ENCODE data around the gene PDXP.
"Not testable (repeated sequence)": the region's sequence is repeated elsewhere in the genome, so short reads cannot be mapped to it uniquely, and the experiment has no call there.

The PDXP gene

DNA sequence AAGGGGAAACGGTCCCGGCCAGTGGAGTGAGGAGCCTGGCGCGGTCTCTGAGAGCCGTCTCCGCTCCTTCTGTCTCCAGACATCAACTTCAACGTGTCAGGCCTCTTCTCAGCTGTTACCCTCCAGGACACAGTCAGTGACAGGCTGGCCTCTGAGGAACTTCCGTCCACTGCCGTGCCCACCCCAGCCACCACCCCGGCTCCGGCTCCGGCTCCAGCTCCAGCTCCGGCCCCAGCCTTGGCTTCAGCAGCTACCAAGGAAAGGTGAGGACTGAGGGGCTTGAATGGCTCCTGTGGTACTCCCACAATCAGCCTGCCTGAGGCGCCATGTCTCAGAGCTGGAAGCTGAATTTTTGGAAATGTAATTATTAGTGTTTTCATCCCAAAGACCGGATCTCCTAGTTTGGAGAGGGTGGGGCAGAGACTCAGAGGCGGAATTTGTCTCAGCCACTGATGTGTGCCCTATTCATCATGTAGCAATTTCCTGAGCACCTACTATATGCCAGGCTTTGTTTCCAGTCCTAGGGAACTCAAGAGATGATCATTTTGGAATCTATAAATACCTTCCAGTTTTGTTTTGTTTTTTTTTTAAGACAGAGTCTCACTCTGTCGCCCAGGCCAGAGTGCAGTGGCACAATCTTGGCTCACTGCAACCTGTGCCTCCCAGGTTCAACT, 7.9 kb upstream of the PDXP start:
- DNase-seq = no peak

DNA sequence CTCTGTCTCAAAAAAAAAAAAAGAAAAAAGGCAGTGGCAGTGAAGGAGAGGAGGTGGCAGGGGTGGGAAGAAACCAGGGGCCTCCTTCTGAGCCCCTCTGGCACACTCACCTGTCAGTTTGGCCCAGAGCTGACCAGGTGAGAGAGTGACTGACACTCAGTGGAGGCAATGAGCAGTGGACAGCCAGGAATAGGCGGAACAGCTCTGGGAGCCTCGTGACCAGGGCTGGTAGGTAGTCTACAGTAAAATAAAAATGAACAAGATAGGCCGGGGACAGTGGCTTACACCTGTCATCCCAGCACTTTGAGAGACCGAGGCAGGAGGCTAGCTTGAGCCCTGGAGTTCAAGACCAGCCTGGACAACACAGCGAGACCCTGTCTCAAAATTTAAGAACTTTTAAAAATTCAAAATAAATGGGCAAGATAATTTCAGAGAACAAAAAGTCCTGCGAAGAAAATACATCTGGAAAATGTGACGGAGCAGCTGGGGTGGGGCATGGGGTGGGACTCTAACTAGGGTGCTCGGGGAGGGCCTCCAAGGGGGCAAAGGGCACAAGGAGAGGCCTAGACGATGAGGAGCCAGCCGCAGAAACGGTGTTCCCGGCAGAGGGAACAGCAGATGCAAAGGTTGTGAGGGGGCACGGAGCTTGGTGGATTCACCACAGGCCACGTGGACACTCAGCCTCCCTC, 3.8 kb upstream of the PDXP start:
- no peak for DNase-seq

DNA sequence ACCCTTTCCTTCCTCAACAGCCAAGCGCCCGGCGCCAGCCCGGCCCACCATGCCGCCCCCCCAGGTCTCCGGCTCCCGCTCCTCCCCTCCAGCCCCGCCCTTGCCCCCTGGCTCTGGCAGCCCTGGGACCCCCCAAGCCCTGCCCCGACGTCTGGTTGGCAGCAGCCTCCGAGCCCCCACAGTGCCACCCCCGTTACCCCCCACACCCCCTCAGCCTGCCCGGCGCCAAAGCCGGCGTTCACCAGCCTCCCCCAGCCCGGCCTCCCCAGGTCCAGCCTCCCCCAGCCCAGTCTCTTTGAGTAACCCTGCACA, 3.3 kb upstream of the PDXP start:
- DNase-seq = no peak

DNA sequence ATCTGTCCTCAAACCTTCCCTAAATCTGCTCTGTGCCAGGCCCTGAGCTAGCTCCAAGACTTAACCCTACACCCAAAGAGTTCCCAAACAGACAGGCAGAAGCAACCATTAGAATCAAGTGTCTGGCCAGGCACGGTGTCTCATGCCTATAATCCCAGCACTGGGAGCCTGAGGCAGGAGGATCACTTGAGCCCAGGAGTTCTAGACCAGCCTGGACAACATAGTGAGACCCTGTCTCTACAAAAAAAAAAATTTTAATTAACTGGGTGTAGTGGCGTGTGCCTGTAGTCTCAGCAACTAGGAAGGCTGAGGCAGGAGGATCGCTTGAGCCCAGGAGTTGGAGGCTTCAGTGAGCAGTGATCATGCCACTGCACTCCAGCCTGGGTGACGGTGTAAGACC, 1.9 kb upstream of the PDXP start:
- DNase-seq = not testable (repeated sequence)

DNA sequence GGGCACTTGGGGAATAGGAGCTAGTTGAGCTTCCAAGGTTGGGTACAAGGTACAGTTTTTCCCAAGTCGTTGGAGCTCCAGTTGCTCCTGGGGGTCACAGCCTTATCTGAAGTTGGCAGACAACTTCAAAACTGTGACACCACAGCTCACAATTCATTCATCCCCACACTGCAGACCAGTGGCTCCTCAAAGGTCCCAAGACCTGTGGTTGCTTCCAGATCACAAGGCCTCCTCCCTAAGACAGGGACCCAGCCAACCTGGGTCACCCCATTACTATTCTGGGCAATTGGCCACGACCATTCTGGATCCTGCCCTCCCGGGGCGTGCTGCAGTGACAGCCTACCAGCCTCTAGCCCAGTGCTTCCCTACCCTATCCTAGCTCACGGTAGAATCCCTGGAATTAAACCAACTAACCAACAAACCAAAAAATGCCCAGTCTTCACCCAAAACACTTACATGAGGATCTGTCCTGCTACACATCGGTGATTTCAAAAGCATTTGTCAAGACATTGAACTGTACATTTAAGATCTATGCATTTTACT, 862 bp upstream of the PDXP start:
- peak; percentile 42 for DNase-seq

DNA sequence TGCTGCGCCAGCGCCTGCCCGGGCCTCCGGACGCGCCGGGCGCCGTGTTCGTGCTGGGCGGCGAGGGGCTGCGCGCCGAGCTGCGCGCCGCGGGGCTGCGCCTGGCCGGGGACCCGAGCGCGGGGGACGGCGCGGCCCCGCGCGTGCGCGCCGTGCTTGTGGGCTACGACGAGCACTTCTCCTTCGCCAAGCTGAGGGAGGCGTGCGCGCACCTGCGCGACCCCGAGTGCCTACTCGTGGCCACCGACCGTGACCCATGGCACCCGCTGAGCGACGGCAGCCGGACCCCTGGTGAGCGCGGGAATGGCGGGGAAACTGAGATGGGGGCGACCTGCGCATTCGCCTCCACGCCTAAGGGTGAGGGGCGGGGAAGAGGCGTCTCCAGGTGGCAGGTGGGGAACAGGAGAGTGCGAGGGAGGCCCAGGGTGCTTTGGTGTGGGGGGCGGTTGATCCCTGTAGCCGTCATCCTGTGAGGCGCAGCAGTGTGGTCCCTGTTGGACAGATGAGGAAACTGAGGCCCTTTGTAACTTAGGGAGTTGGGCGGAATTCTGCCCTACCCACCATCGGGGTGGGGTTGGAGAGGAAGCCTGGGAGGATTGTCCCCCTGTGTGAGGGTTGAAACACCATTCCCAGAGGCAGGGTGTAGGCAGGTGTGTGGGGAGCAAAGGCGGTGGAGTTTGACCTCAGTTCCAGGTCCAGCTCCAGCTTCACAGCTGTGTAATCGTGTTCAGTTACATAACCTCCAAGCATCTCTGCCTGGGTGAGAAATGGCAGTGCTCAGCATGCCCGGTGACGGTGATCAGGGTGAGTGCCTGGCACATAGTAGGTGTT, 758 bp downstream of the PDXP start:
- peak; percentile 56 for DNase-seq

DNA sequence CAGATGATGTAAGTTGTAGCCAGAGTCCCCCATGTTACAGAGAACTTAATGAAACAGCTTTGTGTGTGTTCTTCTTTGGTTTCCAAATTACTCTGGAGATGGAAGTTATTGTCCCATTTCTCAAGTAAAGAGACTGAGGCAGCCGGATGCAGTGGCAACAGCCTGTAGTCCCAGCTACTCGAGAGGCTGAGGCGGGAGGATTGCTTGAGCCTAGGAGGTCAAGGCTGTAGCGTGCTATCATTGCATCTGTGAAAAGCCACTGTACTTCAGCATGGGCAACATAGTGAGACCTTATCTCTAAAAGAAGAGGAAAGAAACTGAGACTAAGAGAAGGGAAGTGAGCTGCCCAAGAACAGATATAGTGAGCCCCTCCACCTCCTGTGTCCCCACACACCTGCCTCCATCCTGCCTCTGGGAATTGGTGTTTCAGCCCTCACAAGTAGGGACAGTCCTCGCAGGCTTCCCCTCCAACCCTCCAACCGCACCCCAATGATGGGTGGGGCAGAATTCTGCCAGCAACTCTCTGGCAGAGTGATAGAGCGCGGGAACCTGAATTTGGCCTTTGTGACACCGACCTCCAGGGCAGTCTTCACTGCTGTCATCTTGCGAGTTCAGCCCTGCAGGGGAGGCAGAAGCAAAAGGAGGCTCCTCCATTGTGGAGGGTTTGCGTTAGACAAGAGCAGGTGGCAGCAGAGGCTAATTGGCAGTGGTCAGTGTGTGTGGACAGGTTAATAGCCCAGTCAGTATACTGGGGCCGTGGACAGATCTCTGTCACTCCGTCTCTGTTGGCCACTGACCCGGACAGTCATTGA, 1.6 kb downstream of the PDXP start:
- peak; percentile 24 for DNase-seq

DNA sequence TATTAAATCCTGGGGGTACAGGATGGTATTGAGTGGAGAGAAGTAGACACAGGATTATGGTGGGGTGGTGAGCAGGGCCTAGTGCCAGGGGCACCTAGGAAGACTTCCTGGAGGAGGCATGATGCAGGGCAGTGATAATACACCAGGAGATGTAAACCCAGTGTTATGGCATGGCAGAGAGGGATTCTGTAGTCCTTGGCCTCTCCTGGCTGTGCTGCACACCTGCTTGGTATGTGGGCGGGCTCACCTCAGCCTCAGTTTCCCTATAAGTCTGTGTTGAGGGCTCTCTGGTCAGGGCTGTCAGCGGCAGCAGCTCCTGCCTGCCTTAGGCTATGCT, 2.2 kb downstream of the PDXP start:
- no peak for DNase-seq

DNA sequence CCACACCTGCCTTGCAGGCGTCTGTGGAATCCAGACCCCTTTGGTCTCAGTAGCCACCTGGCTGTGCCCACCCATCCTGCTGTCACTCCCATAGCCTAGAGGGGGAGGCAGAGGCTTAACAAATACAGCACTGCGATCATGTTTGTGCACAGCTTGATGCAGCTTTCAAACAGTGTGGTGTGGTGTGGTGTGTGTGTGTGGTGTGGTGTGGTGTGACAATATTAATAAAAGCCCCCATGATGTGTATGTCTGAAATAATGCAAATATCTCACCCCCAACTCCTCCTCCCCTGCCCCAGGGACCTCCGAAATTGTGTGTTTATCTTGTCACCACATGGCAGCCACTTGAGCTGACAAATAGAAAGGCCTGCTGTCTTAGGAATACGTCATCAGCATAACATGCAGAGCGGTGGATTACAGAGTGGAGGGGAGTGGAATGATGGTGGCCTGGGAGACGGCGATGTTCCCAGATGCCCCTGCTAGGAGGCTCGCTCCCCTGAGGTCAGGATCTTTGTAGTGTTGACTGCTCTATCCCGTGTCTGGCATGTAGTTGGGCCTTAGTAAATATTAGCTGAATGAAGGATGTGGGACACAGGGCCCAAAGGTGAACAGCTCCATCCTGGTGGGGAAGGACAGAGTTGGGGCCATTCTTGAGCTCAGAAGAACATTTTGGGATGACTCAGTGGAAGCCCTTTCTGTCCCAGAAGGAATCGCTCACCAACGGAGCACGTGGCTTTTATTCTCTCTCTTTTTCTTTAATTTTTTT, 2.8 kb downstream of the PDXP start:
- no peak for DNase-seq

DNA sequence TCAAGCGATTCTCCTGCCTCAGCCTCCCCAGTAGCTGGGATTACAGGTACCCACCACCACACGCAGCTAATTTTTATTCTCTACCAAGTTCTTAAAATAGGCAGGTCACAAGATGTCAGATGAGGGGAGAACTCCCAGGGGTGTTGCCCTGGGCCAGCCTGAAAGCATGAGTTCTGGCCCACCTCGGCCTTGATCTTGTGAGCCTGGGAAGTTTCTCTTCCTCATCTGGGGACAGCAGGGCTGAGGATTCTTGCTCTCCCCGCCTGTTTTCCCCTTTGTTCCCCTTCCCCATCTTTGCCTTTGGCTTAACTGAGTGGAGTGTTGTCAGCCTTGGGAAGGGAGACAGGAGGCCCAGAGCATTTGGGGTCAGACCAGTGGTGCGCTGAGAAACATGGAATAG, 3.5 kb downstream of the PDXP start:
- no peak for DNase-seq

DNA sequence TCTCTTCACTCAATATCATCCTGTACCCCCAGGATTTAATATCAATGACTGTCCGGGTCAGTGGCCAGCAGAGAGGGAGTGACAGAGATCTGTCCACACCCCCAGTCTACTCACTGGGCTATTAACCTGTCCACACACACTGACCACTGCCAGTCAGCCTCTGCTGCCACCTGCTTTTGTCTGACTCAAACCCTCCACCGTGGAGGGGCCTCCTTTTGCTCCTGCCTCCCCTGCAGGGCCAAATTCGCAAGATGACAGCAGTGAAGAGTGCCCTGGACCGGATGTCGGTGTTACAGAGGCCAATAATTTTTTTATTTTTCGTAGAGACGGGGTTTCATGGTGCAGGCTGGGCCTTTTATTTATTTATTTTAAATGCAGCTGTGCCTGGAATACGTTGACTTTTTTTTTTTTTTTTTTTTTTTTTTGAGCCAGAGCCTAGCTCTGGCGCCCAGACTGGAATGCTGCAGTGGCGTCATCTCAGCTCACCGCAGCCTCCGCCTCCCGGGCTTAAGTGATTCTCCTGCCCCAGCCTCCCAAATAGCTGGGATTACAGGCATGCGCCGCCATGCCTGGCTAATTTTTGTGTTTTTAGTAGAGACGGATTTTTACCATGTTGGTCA, 5.1 kb downstream of the PDXP start:
- DNase-seq = no peak

DNA sequence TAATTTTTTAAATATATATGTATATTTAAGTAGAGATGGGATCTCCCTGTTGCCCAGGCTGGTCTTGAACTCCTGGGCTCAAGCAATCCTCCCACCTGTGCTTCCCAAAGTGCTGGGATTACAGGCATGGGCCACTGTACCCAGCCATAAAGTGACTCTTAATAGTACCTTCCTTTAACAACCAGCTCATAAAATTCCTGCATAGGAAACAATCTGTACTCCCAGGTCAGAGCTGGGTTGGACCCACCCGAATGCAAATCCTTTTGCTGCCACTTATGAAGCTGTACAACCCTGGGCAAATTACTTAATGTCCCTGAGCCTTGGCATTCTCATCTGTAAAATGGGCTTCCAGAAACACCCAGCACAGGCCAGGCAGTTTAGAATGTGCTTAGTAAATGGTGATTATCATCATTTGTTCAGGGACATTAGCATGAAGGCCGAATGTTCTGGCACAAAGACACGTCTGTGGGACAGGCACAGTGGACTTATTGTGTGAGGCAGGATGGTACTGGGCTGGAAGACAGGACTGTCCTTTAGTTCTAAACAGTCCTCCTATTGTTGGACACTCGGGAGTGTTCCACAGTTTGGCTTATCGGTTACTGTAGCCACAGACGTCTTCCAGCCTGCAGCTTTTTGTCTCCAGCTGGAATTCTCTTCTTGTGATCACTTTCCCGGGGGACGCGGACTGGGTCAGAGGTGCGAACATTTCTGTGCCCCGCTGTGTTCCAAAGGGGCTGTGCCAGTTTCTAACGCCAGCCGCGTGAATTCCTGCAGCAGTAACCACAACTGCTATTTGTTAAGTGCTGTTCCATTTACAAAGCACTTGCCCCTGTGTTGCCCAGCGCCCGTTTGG, 6.0 kb downstream of the PDXP start:
- no peak for DNase-seq

DNA sequence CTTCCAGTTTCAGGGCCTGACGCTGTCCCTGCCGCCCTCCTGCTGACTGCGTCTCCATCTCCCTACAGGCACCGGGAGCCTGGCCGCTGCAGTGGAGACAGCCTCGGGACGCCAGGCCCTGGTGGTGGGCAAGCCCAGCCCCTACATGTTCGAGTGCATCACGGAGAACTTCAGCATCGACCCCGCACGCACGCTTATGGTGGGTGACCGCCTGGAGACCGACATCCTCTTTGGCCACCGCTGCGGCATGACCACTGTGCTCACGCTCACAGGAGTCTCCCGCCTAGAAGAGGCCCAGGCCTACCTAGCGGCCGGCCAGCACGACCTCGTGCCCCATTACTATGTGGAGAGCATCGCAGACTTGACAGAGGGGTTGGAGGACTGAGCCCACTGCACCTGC, 7.0 kb downstream of the PDXP start:
- DNase-seq = no peak

DNA sequence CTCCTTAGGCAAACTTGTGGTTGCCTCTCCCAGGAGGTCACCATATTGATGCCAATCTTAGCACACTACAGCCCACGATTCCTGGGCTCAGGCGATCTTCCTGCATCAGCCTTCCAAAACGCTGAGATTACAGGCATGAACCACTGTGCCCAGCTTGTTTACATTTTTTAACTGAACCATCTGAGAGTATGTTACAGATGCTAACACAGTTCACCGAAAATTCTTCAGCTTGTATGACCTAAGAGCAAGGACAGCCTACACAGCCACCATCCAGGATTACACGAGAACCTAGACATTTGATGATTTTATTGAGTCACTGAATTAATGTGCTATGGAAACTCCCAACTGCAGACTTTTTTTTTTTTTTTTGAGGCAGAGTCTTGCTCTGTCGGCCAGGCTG, 11.1 kb downstream of the PDXP start:
- no peak for DNase-seq

DNA sequence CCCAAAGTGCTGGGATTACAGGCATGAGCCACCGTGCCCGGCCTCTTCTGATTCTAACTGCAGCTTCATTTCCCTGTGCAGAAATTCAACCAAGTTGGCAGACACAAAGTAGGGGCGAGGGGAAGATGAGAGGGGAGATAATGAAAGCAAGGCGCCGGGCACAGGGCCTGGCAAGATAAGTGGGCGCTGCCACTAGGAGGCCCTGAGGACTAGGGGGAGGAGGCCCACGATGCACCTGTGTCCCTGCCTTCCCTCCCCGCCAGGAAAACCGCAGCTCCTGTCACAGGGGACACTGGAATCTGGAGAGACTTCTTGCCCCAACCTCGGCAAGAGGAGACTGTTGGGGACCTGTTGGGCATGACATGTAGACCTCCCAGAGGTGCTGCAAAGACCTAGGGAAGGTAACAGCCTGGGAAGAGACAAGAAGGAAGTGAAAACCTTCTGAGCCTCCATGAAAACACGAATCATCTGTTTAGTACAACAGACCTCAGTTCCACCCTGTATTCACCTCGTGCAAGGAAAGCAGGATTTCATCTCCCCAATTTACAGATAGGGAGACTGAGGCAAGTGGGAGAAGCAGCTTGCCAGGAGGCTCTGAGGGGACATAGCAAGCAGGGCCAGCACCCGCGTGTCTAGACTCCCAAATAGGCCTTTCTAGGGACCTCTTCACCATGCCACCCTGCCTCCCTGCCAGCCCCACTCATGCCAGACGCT, 13.8 kb downstream of the PDXP start:
- DNase-seq = peak; percentile 78

DNA sequence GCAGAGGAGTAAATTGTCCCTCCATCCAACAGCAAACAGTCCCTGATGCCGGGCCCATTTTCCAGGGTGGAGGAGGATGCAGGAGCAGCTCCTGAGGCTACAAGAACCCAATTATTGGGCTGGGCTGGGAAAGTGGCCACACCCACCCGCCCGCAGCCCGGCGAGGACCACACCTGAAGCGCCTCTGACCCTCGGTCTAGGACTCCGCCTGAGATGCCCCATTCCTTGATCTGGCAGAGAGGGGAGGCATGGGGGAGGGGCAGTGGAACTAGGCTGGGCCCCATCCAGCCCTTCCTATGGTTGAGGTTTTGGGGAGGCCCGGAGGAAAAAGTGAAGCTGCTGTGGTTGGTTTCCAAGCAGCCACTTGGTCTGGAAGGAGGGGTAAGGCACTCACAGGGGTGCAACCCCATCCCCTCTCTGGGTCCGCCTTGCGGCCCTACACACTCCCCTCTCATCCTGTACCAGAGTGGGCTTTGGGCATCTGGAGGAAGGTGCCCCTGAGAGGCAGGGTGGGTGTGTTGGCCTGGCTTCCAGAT, 14.5 kb downstream of the PDXP start:
- no peak for DNase-seq

DNA sequence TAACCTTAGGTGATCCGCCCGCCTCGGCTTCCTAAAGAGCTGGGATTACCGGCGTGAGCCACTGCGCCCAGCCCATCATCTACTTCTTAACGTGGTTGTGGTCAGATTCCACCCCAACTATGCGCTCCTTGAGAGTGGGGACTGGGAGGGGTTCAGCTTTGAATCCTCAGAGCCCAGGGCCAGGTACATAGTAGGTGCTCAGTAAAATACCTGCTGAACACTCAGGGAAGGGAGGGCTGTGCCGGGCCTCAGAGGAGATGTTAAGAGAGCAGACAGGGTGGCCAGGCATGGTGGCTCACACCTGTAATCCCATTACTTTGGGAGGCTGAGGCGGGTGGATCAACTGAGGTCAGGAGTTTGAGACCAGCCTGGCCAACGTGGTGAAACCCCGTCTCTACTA, 15.7 kb downstream of the PDXP start:
- no peak for DNase-seq

DNA sequence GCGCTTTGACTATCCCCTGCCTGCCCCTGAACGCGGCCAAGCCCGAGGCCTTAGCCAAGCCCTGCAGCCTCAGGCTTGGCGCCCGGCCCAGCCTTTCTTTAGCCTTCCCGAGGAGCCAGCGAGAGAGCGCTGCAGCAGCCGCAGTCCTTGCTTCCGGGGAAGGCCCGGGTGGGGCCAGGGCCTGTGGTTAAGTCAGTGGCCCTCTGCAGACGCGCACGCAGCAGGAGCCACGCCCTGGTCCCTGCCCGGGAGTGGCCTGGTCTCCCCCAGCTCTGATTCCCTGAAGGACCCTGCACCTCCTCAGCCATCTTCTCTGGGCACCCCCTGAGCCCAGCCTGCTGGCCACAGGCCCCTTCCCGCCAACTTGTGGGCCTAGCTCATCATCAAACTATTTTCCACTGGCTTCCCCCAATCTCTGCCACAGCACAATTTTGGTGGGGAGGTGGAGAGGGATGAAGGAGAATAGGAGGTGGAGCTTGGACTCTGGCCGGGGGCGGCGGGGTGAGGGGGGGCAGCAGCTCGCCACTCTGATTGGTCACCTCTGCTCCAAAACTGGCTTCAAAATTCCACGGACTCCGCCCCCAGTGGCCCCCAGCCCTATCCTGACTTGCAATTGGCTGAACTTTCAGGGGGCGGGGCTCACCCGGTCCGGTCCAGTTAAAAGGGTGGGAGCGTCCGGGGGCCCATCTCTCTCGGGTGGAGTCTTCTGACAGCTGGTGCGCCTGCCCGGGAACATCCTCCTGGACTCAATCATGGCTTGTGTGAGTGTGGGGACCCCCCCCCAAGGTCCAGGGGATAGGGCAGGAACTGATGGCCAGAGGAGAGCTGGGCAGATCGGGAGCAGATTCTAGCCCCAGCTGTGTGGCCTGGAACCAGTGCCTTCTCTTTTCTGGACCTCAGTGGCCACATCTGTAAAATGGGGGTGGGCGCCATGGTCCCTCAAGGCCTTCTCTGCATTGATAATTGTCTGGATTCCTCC, 16.7 kb downstream of the PDXP start, which contains the start of gene LGALS1:
Gene LGALS1, plus strand, starts transcription at position 686 of the 979 bp plus-strand sequence. Its CDS starts 67 bp downstream, at position 753.
- DNase-seq = peak; percentile 97
